ENCODE results near the gene ZNF267.
"Not testable (repeated sequence)": the region's sequence is repeated elsewhere in the genome, so short reads cannot be mapped to it uniquely, and the experiment has no call there.

DNA sequence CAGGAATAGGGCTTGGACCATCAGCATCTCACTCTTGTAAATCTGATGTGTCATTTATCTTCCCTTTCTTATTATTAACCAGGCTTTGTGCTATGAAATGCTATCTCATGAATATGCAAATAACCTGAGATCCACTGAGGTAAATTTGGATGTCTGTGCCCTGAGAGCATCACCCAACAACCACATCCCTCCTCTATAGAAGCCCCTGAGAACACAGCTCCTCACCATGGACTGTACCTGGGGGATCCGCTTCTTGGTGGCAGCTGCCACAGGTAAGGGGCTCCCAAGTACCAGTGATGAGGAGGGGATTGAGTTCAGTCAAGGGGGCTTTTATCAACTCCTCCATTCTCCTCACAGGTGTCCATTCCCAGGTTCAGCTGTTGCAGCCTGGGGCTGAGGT, 78.2 kb downstream of the ZNF267 start:
- TF ChIP-seq POLR2A (IDR thresholded peaks at IDR 0.05; ENCODE audit: low read depth, low read length); EZH2 (IDR thresholded peaks at IDR 0.05; ENCODE audit: borderline replicate concordance, low read depth, low read length, severe bottlenecking); JUN (IDR thresholded peaks at IDR 0.05; ENCODE audit: borderline replicate concordance, insufficient read depth, insufficient read length, low read depth); POLR2AphosphoS5 (IDR thresholded peaks at IDR 0.05; ENCODE audit: insufficient read depth, low read depth, low read length); GATA2 (IDR thresholded peaks at IDR 0.05; ENCODE audit: insufficient read depth, insufficient read length, low read depth, low read length): not testable (repeated sequence)
- TF ChIP-seq, protein P1, sequence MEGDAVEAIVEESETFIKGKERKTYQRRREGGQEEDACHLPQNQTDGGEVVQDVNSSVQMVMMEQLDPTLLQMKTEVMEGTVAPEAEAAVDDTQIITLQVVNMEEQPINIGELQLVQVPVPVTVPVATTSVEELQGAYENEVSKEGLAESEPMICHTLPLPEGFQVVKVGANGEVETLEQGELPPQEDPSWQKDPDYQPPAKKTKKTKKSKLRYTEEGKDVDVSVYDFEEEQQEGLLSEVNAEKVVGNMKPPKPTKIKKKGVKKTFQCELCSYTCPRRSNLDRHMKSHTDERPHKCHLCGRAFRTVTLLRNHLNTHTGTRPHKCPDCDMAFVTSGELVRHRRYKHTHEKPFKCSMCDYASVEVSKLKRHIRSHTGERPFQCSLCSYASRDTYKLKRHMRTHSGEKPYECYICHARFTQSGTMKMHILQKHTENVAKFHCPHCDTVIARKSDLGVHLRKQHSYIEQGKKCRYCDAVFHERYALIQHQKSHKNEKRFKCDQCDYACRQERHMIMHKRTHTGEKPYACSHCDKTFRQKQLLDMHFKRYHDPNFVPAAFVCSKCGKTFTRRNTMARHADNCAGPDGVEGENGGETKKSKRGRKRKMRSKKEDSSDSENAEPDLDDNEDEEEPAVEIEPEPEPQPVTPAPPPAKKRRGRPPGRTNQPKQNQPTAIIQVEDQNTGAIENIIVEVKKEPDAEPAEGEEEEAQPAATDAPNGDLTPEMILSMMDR (IDR thresholded peaks at IDR 0.05; ENCODE audit: extremely low read depth in 1 of 2, insufficient read depth in 1 of 2, low read depth in 1 of 2, low read length in 2 of 2): not testable (repeated sequence)
- TF ChIP-seq, protein P2, sequence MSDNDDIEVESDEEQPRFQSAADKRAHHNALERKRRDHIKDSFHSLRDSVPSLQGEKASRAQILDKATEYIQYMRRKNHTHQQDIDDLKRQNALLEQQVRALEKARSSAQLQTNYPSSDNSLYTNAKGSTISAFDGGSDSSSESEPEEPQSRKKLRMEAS (IDR thresholded peaks at IDR 0.05; ENCODE audit: insufficient read depth, insufficient read length): not testable (repeated sequence)
